Upper lobe of left lung (tissue), 4 donors: ENCODE measurements around the gene KCNJ9.

Source experiments
- CTCF ChIP-seq, 6 experiments: fragments of 450-650 bp in 4 of 6; fragments of 200-600 bp in 2 of 6; sonication (generic) in 2 of 6; IDR thresholded peaks; one replicate each; pipeline ENCODE4 v1.5.1; 2016 to 2019; ENCODE audit warnings: antibody characterized with exemption in 6 of 6
- EP300 ChIP-seq, 4 donors: sonication (generic); formaldehyde crosslinking; IDR thresholded peaks; one replicate each; pipeline ENCODE4 v1.5.1; 2017; ENCODE audit warnings: antibody characterized with exemption in 4 of 4, control low read depth in 2 of 4
- POLR2A ChIP-seq, 4 donors: fragments of 450-650 bp; IDR thresholded peaks; one replicate each; pipeline ENCODE4 v1.5.1; 2016 to 2017; ENCODE audit warnings: antibody characterized with exemption in 4 of 4, mild to moderate bottlenecking in 2 of 4

DNA sequence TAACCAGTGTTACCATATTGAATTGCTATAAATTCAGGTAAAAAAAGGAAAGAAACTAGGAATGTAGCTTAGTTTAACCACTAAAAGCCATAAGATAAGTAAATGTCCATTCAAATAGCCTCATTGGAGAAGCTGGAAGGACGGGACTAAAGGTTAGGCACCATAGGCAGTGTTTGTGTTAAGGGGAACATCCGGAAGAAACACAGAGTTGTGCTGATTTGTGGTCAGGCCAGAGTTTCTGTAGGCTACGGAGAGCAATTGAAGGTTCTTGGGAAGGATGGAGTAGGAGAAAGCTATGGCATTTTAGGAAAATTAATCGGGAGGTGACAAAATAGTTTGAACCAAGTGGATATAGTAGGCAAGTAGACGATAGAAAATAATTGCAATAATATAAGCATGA, 10.0 kb upstream of the KCNJ9 start:
- TF ChIP-seq EP300 (IDR thresholded peaks at IDR 0.05) = no peak
- no peak for TF ChIP-seq CTCF (IDR thresholded peaks at IDR 0.05)
- no peak for TF ChIP-seq POLR2A (IDR thresholded peaks at IDR 0.05)
